Measurements from ENCODE around the gene SAA4.

GRCh38 chr11:18222814-18223421 lies 13.7 kb downstream of the SAA4 start:
- TF ChIP-seq TAF1 (IDR thresholded peaks at IDR 0.05; ENCODE audit: low read depth, low read length): no peak
- TF ChIP-seq POLR2A (IDR thresholded peaks at IDR 0.05; ENCODE audit: low read depth, low read length): no peak
